Esophagus squamous epithelium (tissue), 4 donors: ENCODE measurements around the gene MCRS1.

Experiments used
- POLR2A ChIP-seq, 4 donors: fragments of 450-650 bp; IDR thresholded peaks; one replicate each; pipeline ENCODE4 v1.6.1; 2017; ENCODE audit warnings: antibody characterized with exemption in 4 of 4, mild to moderate bottlenecking in 4 of 4, moderate library complexity in 3 of 4
- TF ChIP-seq, protein P1 (sequence below), 6 experiments: fragments of 450-650 bp in 4 of 6; fragments of 200-600 bp in 2 of 6; sonication (generic) in 2 of 6; IDR thresholded peaks; one replicate each; pipeline ENCODE4 v1.5.1; 2016 to 2019; ENCODE audit warnings: antibody characterized with exemption in 6 of 6, mild to moderate bottlenecking in 4 of 6, moderate library complexity in 4 of 6

DNA sequence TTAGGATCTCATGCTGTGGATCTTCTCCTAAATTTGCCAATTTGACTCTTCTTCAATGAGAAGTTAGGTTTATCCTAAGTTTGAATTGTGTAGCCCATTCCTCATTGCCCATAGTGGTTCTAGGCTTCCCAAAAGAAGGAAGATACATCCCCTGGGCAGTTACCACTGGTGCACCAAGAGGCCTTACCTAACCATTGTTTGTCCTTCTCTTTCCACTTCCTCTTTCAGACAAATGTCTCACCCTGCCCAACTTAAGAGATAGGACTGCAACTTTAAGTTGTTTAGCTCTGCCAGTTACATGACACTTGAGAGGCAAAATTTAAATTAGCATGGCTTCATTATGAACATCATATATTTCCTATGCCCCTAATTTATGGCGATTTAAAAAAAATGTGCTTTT is 38.5 kb downstream of the MCRS1 start:
- TF ChIP-seq, protein P1, sequence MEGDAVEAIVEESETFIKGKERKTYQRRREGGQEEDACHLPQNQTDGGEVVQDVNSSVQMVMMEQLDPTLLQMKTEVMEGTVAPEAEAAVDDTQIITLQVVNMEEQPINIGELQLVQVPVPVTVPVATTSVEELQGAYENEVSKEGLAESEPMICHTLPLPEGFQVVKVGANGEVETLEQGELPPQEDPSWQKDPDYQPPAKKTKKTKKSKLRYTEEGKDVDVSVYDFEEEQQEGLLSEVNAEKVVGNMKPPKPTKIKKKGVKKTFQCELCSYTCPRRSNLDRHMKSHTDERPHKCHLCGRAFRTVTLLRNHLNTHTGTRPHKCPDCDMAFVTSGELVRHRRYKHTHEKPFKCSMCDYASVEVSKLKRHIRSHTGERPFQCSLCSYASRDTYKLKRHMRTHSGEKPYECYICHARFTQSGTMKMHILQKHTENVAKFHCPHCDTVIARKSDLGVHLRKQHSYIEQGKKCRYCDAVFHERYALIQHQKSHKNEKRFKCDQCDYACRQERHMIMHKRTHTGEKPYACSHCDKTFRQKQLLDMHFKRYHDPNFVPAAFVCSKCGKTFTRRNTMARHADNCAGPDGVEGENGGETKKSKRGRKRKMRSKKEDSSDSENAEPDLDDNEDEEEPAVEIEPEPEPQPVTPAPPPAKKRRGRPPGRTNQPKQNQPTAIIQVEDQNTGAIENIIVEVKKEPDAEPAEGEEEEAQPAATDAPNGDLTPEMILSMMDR (IDR thresholded peaks at IDR 0.05): no peak
- no peak for TF ChIP-seq POLR2A (IDR thresholded peaks at IDR 0.05)
